Neural cell (in vitro differentiated cells): Measurements from ENCODE around the gene CANT1.

ENCODE experiments used
- EP300 ChIP-seq: fragments of 450-650 bp; conservative IDR thresholded peaks from 2 replicates; pipeline ENCODE4 v1.6.1; 2014; ENCODE audit warnings: antibody characterized with exemption, mild to moderate bottlenecking, moderate library complexity; ENCODE audit not compliant: poor library complexity, severe bottlenecking
- EZH2 ChIP-seq: fragments of 200-600, 300-800 bp; shearing (Covaris generic), sonication (generic); IDR thresholded peaks from 2 replicates; pipeline ENCODE4 v1.6.1; 2014; ENCODE audit warnings: antibody characterized with exemption, low read length, borderline replicate concordance, mild to moderate bottlenecking; ENCODE audit not compliant: insufficient read depth, poor library complexity, severe bottlenecking
- MXI1 ChIP-seq: fragments of 450-650 bp; conservative IDR thresholded peaks from 2 replicates; pipeline ENCODE4 v1.6.1; 2014; ENCODE audit warnings: antibody characterized with exemption, mild to moderate bottlenecking; ENCODE audit not compliant: poor library complexity, severe bottlenecking
- POLR2AphosphoS5 ChIP-seq: IDR thresholded peaks from 2 replicates; pipeline ENCODE4 v1.6.1; 2012
- RAD21 ChIP-seq: fragments of 450-650 bp; conservative IDR thresholded peaks from 2 replicates; pipeline ENCODE4 v1.6.1; 2014; ENCODE audit warnings: antibody characterized with exemption, mild to moderate bottlenecking, moderate library complexity
- SMC3 ChIP-seq: fragments of 450-650 bp; conservative IDR thresholded peaks from 2 replicates; pipeline ENCODE4 v1.6.1; 2014; ENCODE audit warnings: antibody characterized with exemption, mild to moderate bottlenecking, moderate library complexity; ENCODE audit not compliant: poor library complexity
- TAF1 ChIP-seq: IDR thresholded peaks from 2 replicates; pipeline ENCODE4 v1.6.1; 2012; ENCODE audit warnings: low read depth
- TF ChIP-seq, protein P1 (sequence below): fragments of 450-650 bp; IDR thresholded peaks from 2 replicates; pipeline ENCODE4 v1.5.1; 2014; ENCODE audit warnings: antibody characterized with exemption, mild to moderate bottlenecking, moderate library complexity; ENCODE audit not compliant: poor library complexity, severe bottlenecking
- TF ChIP-seq, protein P2 (sequence below): IDR thresholded peaks from 2 replicates; pipeline ENCODE4 v1.6.1; 2012; ENCODE audit warnings: borderline replicate concordance

DNA sequence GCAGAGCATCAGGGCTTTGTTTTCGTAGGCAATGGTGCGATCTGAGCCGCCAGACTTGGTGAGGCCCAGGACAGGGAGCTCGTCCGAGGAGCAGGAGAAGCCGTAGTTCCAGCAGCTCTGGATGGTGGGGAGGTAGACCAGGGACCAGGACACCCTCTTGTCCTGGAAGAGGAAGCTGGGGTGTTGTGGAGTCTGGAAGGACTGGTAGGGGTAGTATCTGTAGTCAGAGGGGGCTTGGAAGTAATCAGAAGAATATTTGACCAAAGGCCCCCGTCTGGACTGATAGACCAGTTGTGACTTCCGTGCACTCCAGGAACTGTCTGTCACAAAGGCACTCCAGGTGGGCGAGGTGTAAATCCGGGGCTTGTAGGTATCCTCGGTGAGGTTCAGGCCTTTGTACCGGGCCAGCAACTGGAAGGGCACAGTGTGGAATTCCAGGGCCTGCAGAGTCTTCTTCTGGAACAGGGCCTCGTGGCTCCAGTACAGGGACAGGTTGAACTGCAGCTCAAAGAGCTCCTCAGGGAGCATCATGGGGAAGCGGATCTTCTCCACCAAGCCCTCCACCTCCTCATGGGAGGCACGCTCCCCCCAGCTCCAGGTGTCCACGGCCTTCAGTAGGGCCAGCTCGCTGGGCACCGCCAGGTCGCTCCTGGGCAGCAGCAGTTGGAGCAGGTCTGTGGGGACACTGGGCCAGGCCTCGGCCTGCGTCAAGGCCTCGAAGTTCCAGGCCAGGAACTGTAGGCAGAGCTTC is 37.6 kb downstream of the CANT1 start:
- TF ChIP-seq, protein P1, sequence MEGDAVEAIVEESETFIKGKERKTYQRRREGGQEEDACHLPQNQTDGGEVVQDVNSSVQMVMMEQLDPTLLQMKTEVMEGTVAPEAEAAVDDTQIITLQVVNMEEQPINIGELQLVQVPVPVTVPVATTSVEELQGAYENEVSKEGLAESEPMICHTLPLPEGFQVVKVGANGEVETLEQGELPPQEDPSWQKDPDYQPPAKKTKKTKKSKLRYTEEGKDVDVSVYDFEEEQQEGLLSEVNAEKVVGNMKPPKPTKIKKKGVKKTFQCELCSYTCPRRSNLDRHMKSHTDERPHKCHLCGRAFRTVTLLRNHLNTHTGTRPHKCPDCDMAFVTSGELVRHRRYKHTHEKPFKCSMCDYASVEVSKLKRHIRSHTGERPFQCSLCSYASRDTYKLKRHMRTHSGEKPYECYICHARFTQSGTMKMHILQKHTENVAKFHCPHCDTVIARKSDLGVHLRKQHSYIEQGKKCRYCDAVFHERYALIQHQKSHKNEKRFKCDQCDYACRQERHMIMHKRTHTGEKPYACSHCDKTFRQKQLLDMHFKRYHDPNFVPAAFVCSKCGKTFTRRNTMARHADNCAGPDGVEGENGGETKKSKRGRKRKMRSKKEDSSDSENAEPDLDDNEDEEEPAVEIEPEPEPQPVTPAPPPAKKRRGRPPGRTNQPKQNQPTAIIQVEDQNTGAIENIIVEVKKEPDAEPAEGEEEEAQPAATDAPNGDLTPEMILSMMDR, result no peak
- no peak for TF ChIP-seq POLR2AphosphoS5
- TF ChIP-seq, protein P2, sequence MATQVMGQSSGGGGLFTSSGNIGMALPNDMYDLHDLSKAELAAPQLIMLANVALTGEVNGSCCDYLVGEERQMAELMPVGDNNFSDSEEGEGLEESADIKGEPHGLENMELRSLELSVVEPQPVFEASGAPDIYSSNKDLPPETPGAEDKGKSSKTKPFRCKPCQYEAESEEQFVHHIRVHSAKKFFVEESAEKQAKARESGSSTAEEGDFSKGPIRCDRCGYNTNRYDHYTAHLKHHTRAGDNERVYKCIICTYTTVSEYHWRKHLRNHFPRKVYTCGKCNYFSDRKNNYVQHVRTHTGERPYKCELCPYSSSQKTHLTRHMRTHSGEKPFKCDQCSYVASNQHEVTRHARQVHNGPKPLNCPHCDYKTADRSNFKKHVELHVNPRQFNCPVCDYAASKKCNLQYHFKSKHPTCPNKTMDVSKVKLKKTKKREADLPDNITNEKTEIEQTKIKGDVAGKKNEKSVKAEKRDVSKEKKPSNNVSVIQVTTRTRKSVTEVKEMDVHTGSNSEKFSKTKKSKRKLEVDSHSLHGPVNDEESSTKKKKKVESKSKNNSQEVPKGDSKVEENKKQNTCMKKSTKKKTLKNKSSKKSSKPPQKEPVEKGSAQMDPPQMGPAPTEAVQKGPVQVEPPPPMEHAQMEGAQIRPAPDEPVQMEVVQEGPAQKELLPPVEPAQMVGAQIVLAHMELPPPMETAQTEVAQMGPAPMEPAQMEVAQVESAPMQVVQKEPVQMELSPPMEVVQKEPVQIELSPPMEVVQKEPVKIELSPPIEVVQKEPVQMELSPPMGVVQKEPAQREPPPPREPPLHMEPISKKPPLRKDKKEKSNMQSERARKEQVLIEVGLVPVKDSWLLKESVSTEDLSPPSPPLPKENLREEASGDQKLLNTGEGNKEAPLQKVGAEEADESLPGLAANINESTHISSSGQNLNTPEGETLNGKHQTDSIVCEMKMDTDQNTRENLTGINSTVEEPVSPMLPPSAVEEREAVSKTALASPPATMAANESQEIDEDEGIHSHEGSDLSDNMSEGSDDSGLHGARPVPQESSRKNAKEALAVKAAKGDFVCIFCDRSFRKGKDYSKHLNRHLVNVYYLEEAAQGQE, result no peak
- no peak for TF ChIP-seq MXI1
- no peak for TF ChIP-seq EP300
- TF ChIP-seq EZH2, result no peak
- no peak for TF ChIP-seq RAD21
- no peak for TF ChIP-seq TAF1
- no peak for TF ChIP-seq SMC3
